HCT116 (cell line): ENCODE results near the gene PLEKHM1. TPM values are rescaled to one million over a fixed set of nuclear protein-coding genes. Genes with fewer than 3 reads are reported as not detected.

Source experiments
- ATAC-seq: fragments of 200-7000 bp; cut with Tn5 transposase; 2 replicates; pipeline ENCODE4 v1.9.1; 2020; ENCODE audit warnings: mild to moderate bottlenecking, moderate library complexity
- BruUV-seq: library from RNA; stranded (reverse); fragments of 400-500 nt; replicated peaks from 2 replicates; lab custom pipeline; 2021; lab: Mats Ljungman, UMichigan
- CTCF ChIA-PET: fragments of 300-600 bp; sonication (Branson Sonifier 250); formaldehyde crosslinking; loops from one replicate; lab custom pipeline; 2021; ENCODE audit warnings: antibody characterized with exemption; lab: Charles Lee
- POLR2A ChIA-PET: fragments of 300-600, 350-600 bp; sonication (Branson Sonifier 250); formaldehyde crosslinking; loops from one replicate; lab custom pipeline; 2021; ENCODE audit warnings: antibody characterized with exemption; lab: Charles Lee
- RAD21 ChIA-PET, 2 experiments: fragments of 300-600 bp; sonication (Branson Sonifier 250); formaldehyde crosslinking; loops; one replicate each; lab custom pipeline; 2023; ENCODE audit warnings: low total read pairs in 2 of 2; ENCODE audit not compliant: uncharacterized antibody in 2 of 2, unreplicated experiment in 2 of 2, low non-redundant PET in 1 of 2; lab: Charles Lee
- DNase-seq: peaks from one replicate; pipeline ENCODE4 v3.0.0-alpha.2; 2010; ENCODE audit warnings: low read depth, low spot score
- H2AFZ ChIP-seq: fragments of 200-600 bp; shearing (Covaris generic), sonication (generic); 2 replicates; pipeline ENCODE4 v1.6.1; 2017; ENCODE audit warnings: low read depth, mixed run types, mixed read lengths, antibody characterized with exemption, low read length; ENCODE audit not compliant: poor library complexity, severe bottlenecking
- H3K27ac ChIP-seq: 2 replicates; pipeline ENCODE4 v1.5.1; 2012; ENCODE audit warnings: low read depth, low read length
- H3K27me3 ChIP-seq: fragments of 200-600 bp; sonication (generic); 2 replicates; pipeline ENCODE4 v1.6.1; 2016; ENCODE audit warnings: mixed run types, low read length, mixed read lengths; ENCODE audit not compliant: insufficient read depth
- H3K36me3 ChIP-seq, 2 experiments: fragments of 200-500 bp in 1 of 2; fragments of 200-600 bp in 1 of 2; sonication (Bioruptor generic) in 1 of 2; sonication (generic) in 1 of 2; 2 replicates each; pipeline versions ENCODE4 v1.5.1 to v1.6.1; 2014 to 2016; ENCODE audit warnings: low read length in 2 of 2, inconsistent platforms in 1 of 2, mixed read lengths in 1 of 2, mixed run types in 1 of 2; ENCODE audit not compliant: insufficient read depth in 2 of 2, control insufficient read depth in 1 of 2
- H3K4me1 ChIP-seq, 2 experiments: fragments of 200-600 bp in 1 of 2; sonication (generic) in 1 of 2; 2 replicates each; pipeline versions ENCODE4 v1.5.1 to v1.6.1; 2012 to 2017; ENCODE audit warnings: low read length in 2 of 2, inconsistent platforms in 1 of 2, mild to moderate bottlenecking in 1 of 2, mixed read lengths in 1 of 2, mixed run types in 1 of 2, moderate library complexity in 1 of 2; ENCODE audit not compliant: insufficient read depth in 2 of 2, control insufficient read depth in 1 of 2
- H3K4me2 ChIP-seq: fragments of 200-600 bp; sonication (generic); 2 replicates; pipeline ENCODE4 v1.6.1; 2017; ENCODE audit warnings: mixed run types, low read length, mixed read lengths
- H3K4me3 ChIP-seq, 2 experiments: fragments of 200-600 bp in 1 of 2; sonication (generic) in 1 of 2; replicated peaks in 1 of 2; 2 replicates each; pipeline ENCODE4 v1.5.1; 2011 to 2016; ENCODE audit warnings: low read length in 2 of 2, control low read depth in 1 of 2, low read depth in 1 of 2, mild to moderate bottlenecking in 1 of 2, mixed read lengths in 1 of 2, mixed run types in 1 of 2
- H3K79me2 ChIP-seq: fragments of 200-600 bp; sonication (generic); 2 replicates; pipeline ENCODE4 v1.6.1; 2017; ENCODE audit warnings: mild to moderate bottlenecking, mixed run types, low read length, moderate library complexity, mixed read lengths; ENCODE audit not compliant: insufficient read depth
- H3K9ac ChIP-seq: fragments of 200-600 bp; sonication (generic); 2 replicates; pipeline ENCODE4 v1.6.1; 2016; ENCODE audit warnings: low read length, mixed read lengths
- H3K9me2 ChIP-seq: fragments of 200-600 bp; sonication (generic), shearing (Covaris generic); 2 replicates; pipeline ENCODE4 v1.6.1; 2017; ENCODE audit warnings: mixed run types, mild to moderate bottlenecking, moderate library complexity; ENCODE audit not compliant: insufficient read depth
- H3K9me3 ChIP-seq, 2 experiments: fragments of 200-500 bp in 1 of 2; fragments of 200-600 bp in 1 of 2; sonication (Bioruptor generic) in 1 of 2; sonication (generic) in 1 of 2; 2 replicates each; pipeline ENCODE4 v1.6.1; 2014 to 2017; ENCODE audit warnings: low read length in 2 of 2, mixed read lengths in 2 of 2, inconsistent platforms in 1 of 2, low read depth in 1 of 2, mild to moderate bottlenecking in 1 of 2, mixed run types in 1 of 2, moderate library complexity in 1 of 2; ENCODE audit not compliant: control insufficient read depth in 1 of 2, insufficient read depth in 1 of 2
- H4K20me1 ChIP-seq: fragments of 200-600 bp; sonication (generic), shearing (Covaris generic); 2 replicates; pipeline ENCODE4 v1.6.1; 2017; ENCODE audit warnings: mixed run types, mild to moderate bottlenecking, moderate library complexity; ENCODE audit not compliant: insufficient read depth
- CBX3 ChIP-seq: IDR thresholded peaks from 2 replicates; pipeline ENCODE4 v1.6.1; 2012; ENCODE audit warnings: low read depth
- ELF1 ChIP-seq: IDR thresholded peaks from 2 replicates; pipeline ENCODE4 v1.6.1; 2012; ENCODE audit warnings: low read depth, borderline replicate concordance
- SIN3A ChIP-seq: IDR thresholded peaks from 2 replicates; pipeline ENCODE4 v1.6.1; 2012; ENCODE audit warnings: low read depth
- YY1 ChIP-seq: IDR thresholded peaks from 2 replicates; pipeline ENCODE4 v1.6.1; 2011; ENCODE audit warnings: low read length, low read depth, moderate library complexity, mild to moderate bottlenecking; ENCODE audit not compliant: insufficient replicate concordance; ENCODE audit errors: extremely low read depth
- intact Hi-C: fragments of 100-400 bp; cut with micrococcal nuclease; formaldehyde crosslinking; loops from 2 replicates; pipeline ENCODE4 v1.10.0; 2022
- total RNA-seq: library from RNA; stranded (reverse); gene quantifications from one replicate; pipeline ENCODE4 v1.2.1, GENCODE V29; 2021; ENCODE audit not compliant: unreplicated experiment

Gene PLEKHM1
- total RNA-seq, 1 experiment from 2014 or later, result 32.8 TPM

DNA sequence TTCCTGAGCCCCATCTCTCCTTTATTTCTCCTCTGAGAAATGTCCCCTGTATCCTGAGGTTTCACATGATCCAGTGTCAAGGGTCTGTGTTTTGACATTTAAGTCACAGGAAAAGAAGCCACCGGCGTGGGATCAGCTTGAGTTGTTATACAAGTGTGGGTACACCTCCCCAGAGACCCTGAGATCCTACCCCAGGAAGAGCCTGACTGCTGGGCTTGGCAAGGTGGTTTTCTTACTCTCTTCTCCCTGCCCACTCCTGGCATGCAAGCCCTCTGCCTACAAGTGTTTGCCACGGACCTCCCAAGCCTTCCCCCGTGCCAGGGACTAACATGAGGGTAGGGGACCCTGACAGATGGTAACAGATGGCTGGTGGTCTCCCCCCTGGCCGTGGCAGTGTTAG is 55.0 kb downstream of the PLEKHM1 start:
- no peaks in the 10 kb centered on the region for H3K27me3 ChIP-seq
- POLR2A ChIA-PET, result no interaction called here
- ATAC-seq (no peak), DNase-seq (no peak)
- intact Hi-C loops, result no loop called here
- TF ChIP-seq ELF1 (no peak), CBX3 (no peak)
- H3K9me2 ChIP-seq, result no peaks in the 10 kb centered on the region
- no peaks in the 10 kb centered on the region for H3K79me2 ChIP-seq
- no peak overlapping the region for H3K4me3 ChIP-seq
- no TSS peak for BruUV-seq
- no peaks in the 10 kb centered on the region for H3K36me3 ChIP-seq
- no peak overlapping the region for H3K9ac ChIP-seq
- CTCF ChIA-PET, result no interaction called here
- peaks cover 25 to 47% of the 10 kb centered on the region in 2 experiments for H3K4me1 ChIP-seq
- no peak overlapping the region for H3K4me2 ChIP-seq
- no peaks in the 10 kb centered on the region for H4K20me1 ChIP-seq
- RAD21 ChIA-PET, result no interaction called here
- no peak overlapping the region for H3K27ac ChIP-seq
- no peaks in the 10 kb centered on the region for H3K9me3 ChIP-seq
- no peak overlapping the region for H2AFZ ChIP-seq

DNA sequence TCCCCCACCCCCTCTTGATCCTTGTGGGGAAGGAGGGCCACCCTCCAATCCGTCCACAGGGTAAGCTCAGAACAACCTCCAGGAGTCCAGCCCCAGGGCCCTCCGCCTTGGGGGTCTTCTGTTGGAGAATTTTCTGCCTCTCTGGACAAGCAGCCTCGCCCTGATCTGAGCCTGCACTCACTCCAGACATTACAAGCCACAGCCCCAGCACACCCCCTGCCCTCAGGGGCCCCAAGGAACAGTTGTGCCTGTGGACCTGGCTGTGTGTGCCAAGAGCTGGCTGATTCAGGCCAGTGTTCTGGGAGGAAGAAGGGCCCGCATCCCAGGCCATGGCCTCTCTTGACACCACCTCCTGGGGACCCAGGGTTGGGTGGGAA is 57.4 kb downstream of the PLEKHM1 start:
- BruUV-seq, result no TSS peak
- Histone ChIP-seq H3K27me3 (no peaks in the 10 kb centered on the region), H3K4me2 (peak overlapping the region; percentile 100), H3K27ac (no peak overlapping the region; the same call in 1 of the 2 replicates), H3K9me3 (no peaks in the 10 kb centered on the region), H3K9ac (peak overlapping the region; percentile 71), H3K36me3 (no peaks in the 10 kb centered on the region), H3K4me3 (peak overlapping the region; percentile 72 to 79), H3K4me1 (peaks cover 10 to 35% of the 10 kb centered on the region in 2 experiments), H3K9me2 (no peaks in the 10 kb centered on the region), H2AFZ (no peak overlapping the region), H3K79me2 (no peaks in the 10 kb centered on the region), H4K20me1 (no peaks in the 10 kb centered on the region)
- CTCF ChIA-PET, result no interaction called here
- intact Hi-C loops, result no loop called here
- ATAC-seq (no peak), DNase-seq (no peak)
- TF ChIP-seq YY1 (no peak), SIN3A (no peak)
- POLR2A ChIA-PET, result interaction anchor here (0.6 kb wide), 1 partner anchor 50 kb away, joined by 4 read pairs; no protein-coding TSS in a partner anchor
- RAD21 ChIA-PET, result no interaction called here
